ENCODE results near the gene FGF11. TPM values are rescaled to one million over a fixed set of nuclear protein-coding genes. Genes with fewer than 3 reads are reported as not detected.

Gene FGF11
- total RNA-seq, 2 experiments from 2014 or later: 1.5 to 1.7 TPM

- DNase-seq (no peak), ATAC-seq (ENCODE audit: poor library complexity) (no peak)
- no peak overlapping the region for H3K27ac ChIP-seq (ENCODE audit: low read depth in 1 of 2, low read length in 2 of 2)
- Mint-ChIP-seq H3K9me3 (no peaks in the 10 kb centered on the region), H3K27me3 (no peaks in the 10 kb centered on the region), H3K4me3 (no peak overlapping the region), H3K4me1 (ENCODE audit: low read depth) (peaks cover 65% of the 10 kb centered on the region), H3K27ac (no peak overlapping the region), H3K36me3 (ENCODE audit: low read depth) (peaks cover 69% of the 10 kb centered on the region)
- H3K36me3 ChIP-seq (ENCODE audit: insufficient read depth, low read length): peaks cover 50% of the 10 kb centered on the region
- POLR2A ChIA-PET: interaction anchor here (0.6 to 1.8 kb wide), 2 partner anchors 12 to 194 kb away, joined by 3 to 4 read pairs; partner anchors contain the start of gene ZBTB4
- CTCF ChIA-PET: interaction anchor here (1.3 to 1.5 kb wide), 2 partner anchors 55 to 136 kb away, joined by 3 to 5 read pairs; no protein-coding TSS in a partner anchor
- intact Hi-C loops (cut with DNase I, micrococcal nuclease): no loop called here
- peaks cover 51% of the 10 kb centered on the region for H3K4me1 ChIP-seq (ENCODE audit: insufficient read depth, low read length)
- no peak overlapping the region for H3K4me3 ChIP-seq (ENCODE audit: low read length)
- TF ChIP-seq, protein P1, sequence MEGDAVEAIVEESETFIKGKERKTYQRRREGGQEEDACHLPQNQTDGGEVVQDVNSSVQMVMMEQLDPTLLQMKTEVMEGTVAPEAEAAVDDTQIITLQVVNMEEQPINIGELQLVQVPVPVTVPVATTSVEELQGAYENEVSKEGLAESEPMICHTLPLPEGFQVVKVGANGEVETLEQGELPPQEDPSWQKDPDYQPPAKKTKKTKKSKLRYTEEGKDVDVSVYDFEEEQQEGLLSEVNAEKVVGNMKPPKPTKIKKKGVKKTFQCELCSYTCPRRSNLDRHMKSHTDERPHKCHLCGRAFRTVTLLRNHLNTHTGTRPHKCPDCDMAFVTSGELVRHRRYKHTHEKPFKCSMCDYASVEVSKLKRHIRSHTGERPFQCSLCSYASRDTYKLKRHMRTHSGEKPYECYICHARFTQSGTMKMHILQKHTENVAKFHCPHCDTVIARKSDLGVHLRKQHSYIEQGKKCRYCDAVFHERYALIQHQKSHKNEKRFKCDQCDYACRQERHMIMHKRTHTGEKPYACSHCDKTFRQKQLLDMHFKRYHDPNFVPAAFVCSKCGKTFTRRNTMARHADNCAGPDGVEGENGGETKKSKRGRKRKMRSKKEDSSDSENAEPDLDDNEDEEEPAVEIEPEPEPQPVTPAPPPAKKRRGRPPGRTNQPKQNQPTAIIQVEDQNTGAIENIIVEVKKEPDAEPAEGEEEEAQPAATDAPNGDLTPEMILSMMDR (IDR thresholded peaks at IDR 0.05): no peak
- no peaks in the 10 kb centered on the region for H3K27me3 ChIP-seq (ENCODE audit: control insufficient read depth in 1 of 2, insufficient read depth in 2 of 2, low read length in 2 of 2)
- H3K9me3 ChIP-seq (ENCODE audit: control insufficient read depth in 1 of 2, insufficient read depth in 1 of 2, low read length in 2 of 2): no peaks in the 10 kb centered on the region
Observed at GRCh38 chr17:7491583-7491982, 52.3 kb downstream of the FGF11 start.

DNA sequence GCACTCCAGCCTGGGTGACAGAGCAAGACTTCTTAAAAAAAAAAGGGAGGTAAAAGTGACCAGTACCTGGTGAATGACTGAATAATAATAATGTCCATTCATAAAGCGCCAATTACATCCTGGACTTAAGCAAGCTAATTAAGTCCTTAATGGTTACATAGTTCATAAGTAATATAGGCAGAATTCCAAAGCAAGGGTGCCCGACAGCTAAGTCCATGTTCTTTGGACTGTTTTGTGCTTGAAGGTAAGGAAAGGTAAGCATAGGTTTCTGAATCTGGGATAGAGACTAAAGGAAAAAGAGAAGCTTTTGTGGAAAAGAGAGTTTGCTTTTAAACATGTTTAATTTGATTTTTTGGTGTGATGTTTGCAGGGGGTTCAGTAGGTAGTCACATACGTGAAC is 54.6 kb downstream of the FGF11 start:
- Histone ChIP-seq H3K27me3 (ENCODE audit: control insufficient read depth in 1 of 2, insufficient read depth in 2 of 2, low read length in 2 of 2) (no peaks in the 10 kb centered on the region), H3K36me3 (ENCODE audit: insufficient read depth, low read length) (peaks cover 67% of the 10 kb centered on the region), H3K27ac (ENCODE audit: low read depth in 1 of 2, low read length in 2 of 2) (no peak overlapping the region), H3K4me1 (ENCODE audit: insufficient read depth, low read length) (peaks cover 30% of the 10 kb centered on the region), H3K4me3 (ENCODE audit: low read length) (no peak overlapping the region), H3K9me3 (ENCODE audit: control insufficient read depth in 1 of 2, insufficient read depth in 1 of 2, low read length in 2 of 2) (no peaks in the 10 kb centered on the region)
- intact Hi-C loops (cut with DNase I, micrococcal nuclease): no loop called here
- H3K27ac Mint-ChIP-seq: peak overlapping the region; percentile 8
- no peaks in the 10 kb centered on the region for H3K27me3 Mint-ChIP-seq
- TF ChIP-seq, protein P1 (IDR thresholded peaks at IDR 0.05): no peak
- ATAC-seq (ENCODE audit: poor library complexity): no peak
- no peak for DNase-seq
- H3K4me3 Mint-ChIP-seq: no peak overlapping the region
- ChIA-PET POLR2A (interaction anchor here (1.0 to 1.5 kb wide), 2 partner anchors 10 to 15 kb away, joined by 3 read pairs; partner anchors contain the start of gene POLR2A), CTCF (interaction anchor here (2.1 kb wide), 2 partner anchors 57 to 67 kb away, joined by 7 to 8 read pairs; partner anchors contain the start of gene SENP3)
- H3K4me1 Mint-ChIP-seq (ENCODE audit: low read depth): peaks cover 48% of the 10 kb centered on the region
- peaks cover 78% of the 10 kb centered on the region for H3K36me3 Mint-ChIP-seq (ENCODE audit: low read depth)
- H3K9me3 Mint-ChIP-seq: no peaks in the 10 kb centered on the region

Other genes starting within 250 kb of the FGF11 start
- gene DLG4, start 219.7 kb upstream of the FGF11 start, total RNA-seq: 10 to 100 TPM; 10.2 to 11.0 TPM
- gene ACADVL, start 219.6 kb upstream of the FGF11 start, total RNA-seq: 100 to 1,000 TPM; 237 to 257 TPM
- 10 to 100 TPM; 40.9 to 41.3 TPM for gene DVL2, start 205.0 kb upstream of the FGF11 start, total RNA-seq
- 1 to 10 TPM; 4.5 to 5.1 TPM for gene PHF23, start 200.1 kb upstream of the FGF11 start, total RNA-seq
- gene GABARAP, start 197.1 kb upstream of the FGF11 start, total RNA-seq: 100 to 1,000 TPM; 182 to 195 TPM
- 10 to 100 TPM; 79.3 to 80.7 TPM for gene CTDNEP1, start 187.8 kb upstream of the FGF11 start, total RNA-seq
- gene ELP5, start 187.3 kb upstream of the FGF11 start, total RNA-seq: 10 to 100 TPM; 20.1 to 21.3 TPM
- 1 to 10 TPM; 1.1 to 1.2 TPM for gene CLDN7, start 177.0 kb upstream of the FGF11 start, total RNA-seq
- gene SLC2A4, start 157.8 kb upstream of the FGF11 start, total RNA-seq: not detected
- under 1 TPM in 1 of 2 experiments, not detected in 1; 0.56 TPM for gene YBX2, start 144.9 kb upstream of the FGF11 start, total RNA-seq
- 100 to 1,000 TPM; 471 to 480 TPM for gene EIF5A, start 131.9 kb upstream of the FGF11 start, total RNA-seq
- gene GPS2, start 124.2 kb upstream of the FGF11 start, total RNA-seq: 100 to 1,000 TPM; 122 to 140 TPM
- 10 to 100 TPM; 29.0 to 30.8 TPM for gene NEURL4, start 110.2 kb upstream of the FGF11 start, total RNA-seq
- gene ACAP1, start 103.0 kb upstream of the FGF11 start, total RNA-seq: 100 to 1,000 TPM; 565 to 575 TPM
- gene KCTD11, start 87.3 kb upstream of the FGF11 start, total RNA-seq: 1 to 10 TPM; 1.3 to 1.6 TPM
- not detected for gene TMEM95, start 84.4 kb upstream of the FGF11 start, total RNA-seq
- 10 to 100 TPM; 11.0 to 12.4 TPM for gene TNK1, start 58.4 kb upstream of the FGF11 start, total RNA-seq
- gene PLSCR3, start 45.0 kb upstream of the FGF11 start, total RNA-seq: 10 to 100 TPM; 66.3 to 70.3 TPM
- gene TMEM256, start 35.4 kb upstream of the FGF11 start, total RNA-seq: 10 to 100 TPM; 29.0 to 29.4 TPM
- 1 to 10 TPM; 7.6 to 8.4 TPM for gene NLGN2, start 31.7 kb upstream of the FGF11 start, total RNA-seq
- gene SPEM1, start 19.2 kb upstream of the FGF11 start, total RNA-seq: not detected
- not detected for gene SPEM2, start 13.9 kb upstream of the FGF11 start, total RNA-seq
- not detected for gene SPEM3, start 10.7 kb upstream of the FGF11 start, total RNA-seq
- 1 to 10 TPM; 6.8 to 7.1 TPM for gene TMEM102, start 4.1 kb upstream of the FGF11 start, total RNA-seq
- gene CHRNB1, start 5.5 kb downstream of the FGF11 start, total RNA-seq: 1 to 10 TPM; 1.6 to 2.2 TPM
- gene ZBTB4, start 40.1 kb downstream of the FGF11 start, total RNA-seq: 10 to 100 TPM; 55.1 to 55.6 TPM
- under 1 TPM in 1 of 2 experiments, not detected in 1; 0.17 TPM for gene SLC35G6, start 41.9 kb downstream of the FGF11 start, total RNA-seq
- 100 to 1,000 TPM; 491 to 501 TPM for gene POLR2A, start 44.9 kb downstream of the FGF11 start, total RNA-seq
- 10 to 100 TPM; 17.0 to 19.1 TPM for gene TNFSF12, start 109.5 kb downstream of the FGF11 start, total RNA-seq
- 1 to 10 TPM; 1.1 to 1.7 TPM for gene TNFSF13, start 119.2 kb downstream of the FGF11 start, total RNA-seq
- 10 to 100 TPM; 27.7 to 28.9 TPM for gene SENP3, start 122.4 kb downstream of the FGF11 start, total RNA-seq
- under 1 TPM; 0.33 to 0.95 TPM for gene CD68, start 140.1 kb downstream of the FGF11 start, total RNA-seq
- gene MPDU1, start 144.3 kb downstream of the FGF11 start, total RNA-seq: 10 to 100 TPM; 12.0 to 12.9 TPM
- gene SOX15, start 150.6 kb downstream of the FGF11 start, total RNA-seq: under 1 TPM in 1 of 2 experiments, not detected in 1; 0.30 TPM
- gene FXR2, start 175.4 kb downstream of the FGF11 start, total RNA-seq: 10 to 100 TPM; 20.6 to 22.5 TPM
- 10 to 100 TPM; 55.7 to 60.3 TPM for gene SAT2, start 188.3 kb downstream of the FGF11 start, total RNA-seq
- not detected for gene SHBG, start 190.6 kb downstream of the FGF11 start, total RNA-seq
- gene ATP1B2, start 211.4 kb downstream of the FGF11 start, total RNA-seq: under 1 TPM; 0.17 to 0.69 TPM
- 10 to 100 TPM; 25.8 to 26.0 TPM for gene TP53, start 248.0 kb downstream of the FGF11 start, total RNA-seq
- 1 to 10 TPM; 3.9 to 4.0 TPM for gene WRAP53, start 249.0 kb downstream of the FGF11 start, total RNA-seq